ENCODE results near the gene AGO1. TPM values are rescaled to one million over a fixed set of nuclear protein-coding genes. Genes with fewer than 3 reads are reported as not detected.

The AGO1 gene
- total RNA-seq, 1 donor from 2014 or later = 103 TPM

DNA sequence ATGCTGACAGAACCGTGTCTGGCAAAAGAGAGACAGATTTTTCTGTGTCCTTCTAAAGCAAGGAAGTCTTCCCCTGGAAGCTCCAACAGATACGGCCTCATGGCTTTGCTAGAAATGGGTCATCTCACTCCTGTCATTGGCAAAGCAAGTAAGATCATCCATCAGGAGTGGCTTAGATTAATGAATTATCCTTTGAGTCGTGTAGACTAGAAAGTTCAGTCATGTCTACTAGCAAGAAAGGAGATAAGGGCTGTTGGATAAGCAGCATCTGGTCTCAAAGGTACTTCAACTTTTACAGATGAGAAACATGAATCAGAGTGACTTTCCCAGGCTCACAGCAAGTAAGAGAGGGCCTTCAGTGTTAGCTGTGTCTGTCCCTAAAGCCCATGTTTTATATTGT, 44.5 kb downstream of the AGO1 start:
- no peak overlapping the region for H3K27ac Mint-ChIP-seq (ENCODE audit: unreplicated experiment)
- H3K27me3 Mint-ChIP-seq (ENCODE audit: unreplicated experiment) = peaks cover 9% of the 10 kb centered on the region
- peaks cover 6% of the 10 kb centered on the region for H3K36me3 Mint-ChIP-seq (ENCODE audit: unreplicated experiment)
- no peak for DNase-seq
- TF ChIP-seq, protein P1, sequence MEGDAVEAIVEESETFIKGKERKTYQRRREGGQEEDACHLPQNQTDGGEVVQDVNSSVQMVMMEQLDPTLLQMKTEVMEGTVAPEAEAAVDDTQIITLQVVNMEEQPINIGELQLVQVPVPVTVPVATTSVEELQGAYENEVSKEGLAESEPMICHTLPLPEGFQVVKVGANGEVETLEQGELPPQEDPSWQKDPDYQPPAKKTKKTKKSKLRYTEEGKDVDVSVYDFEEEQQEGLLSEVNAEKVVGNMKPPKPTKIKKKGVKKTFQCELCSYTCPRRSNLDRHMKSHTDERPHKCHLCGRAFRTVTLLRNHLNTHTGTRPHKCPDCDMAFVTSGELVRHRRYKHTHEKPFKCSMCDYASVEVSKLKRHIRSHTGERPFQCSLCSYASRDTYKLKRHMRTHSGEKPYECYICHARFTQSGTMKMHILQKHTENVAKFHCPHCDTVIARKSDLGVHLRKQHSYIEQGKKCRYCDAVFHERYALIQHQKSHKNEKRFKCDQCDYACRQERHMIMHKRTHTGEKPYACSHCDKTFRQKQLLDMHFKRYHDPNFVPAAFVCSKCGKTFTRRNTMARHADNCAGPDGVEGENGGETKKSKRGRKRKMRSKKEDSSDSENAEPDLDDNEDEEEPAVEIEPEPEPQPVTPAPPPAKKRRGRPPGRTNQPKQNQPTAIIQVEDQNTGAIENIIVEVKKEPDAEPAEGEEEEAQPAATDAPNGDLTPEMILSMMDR (IDR thresholded peaks at IDR 0.05; ENCODE audit: partially characterized antibody, unreplicated experiment) = no peak
- H3K4me3 Mint-ChIP-seq (ENCODE audit: unreplicated experiment) = no peak overlapping the region
- H3K9me3 Mint-ChIP-seq (ENCODE audit: unreplicated experiment) = peaks cover 6% of the 10 kb centered on the region
- peaks cover 27% of the 10 kb centered on the region for H3K4me1 Mint-ChIP-seq (ENCODE audit: low read depth, unreplicated experiment)

DNA sequence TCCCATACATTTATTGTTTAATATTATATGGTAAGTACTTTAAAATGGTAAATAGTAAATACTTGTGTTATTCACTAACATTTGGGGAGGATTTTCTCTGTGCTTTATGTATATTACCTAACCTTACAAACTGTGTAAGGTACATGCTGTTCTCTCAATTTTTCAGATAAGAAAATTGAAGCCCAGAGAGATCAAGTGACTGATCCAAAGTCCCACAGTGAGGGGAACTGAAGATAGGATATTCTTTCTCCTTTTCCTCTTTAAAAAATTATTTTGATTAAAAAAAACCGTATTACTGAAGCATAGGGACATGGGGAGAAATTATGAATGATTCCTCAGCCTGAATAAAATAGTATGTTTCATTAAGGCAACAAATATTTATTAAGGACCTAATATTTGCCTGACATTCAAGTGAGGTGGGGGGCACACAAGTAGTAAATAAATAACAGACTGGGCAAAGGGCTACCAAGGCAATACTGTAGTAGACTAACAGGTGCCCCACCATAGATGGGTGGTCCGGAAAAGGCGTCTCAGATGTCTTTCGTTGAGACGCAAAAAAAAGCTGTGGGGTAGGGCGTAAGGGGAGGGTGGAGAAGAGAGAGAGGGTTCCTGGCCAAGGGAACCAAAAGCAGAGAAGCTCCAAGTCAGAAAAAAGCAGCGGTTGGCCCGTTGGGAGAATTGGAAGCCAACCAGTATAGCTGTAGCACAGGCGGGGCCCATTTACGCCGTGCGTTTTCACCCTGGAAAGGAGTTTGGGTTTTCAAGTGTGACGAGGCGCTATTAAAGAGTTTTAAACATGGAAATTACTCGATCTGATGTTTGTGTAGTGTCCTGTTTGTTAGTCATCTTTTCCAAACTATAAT, 47.0 kb downstream of the AGO1 start:
- peak; percentile 40 for DNase-seq

DNA sequence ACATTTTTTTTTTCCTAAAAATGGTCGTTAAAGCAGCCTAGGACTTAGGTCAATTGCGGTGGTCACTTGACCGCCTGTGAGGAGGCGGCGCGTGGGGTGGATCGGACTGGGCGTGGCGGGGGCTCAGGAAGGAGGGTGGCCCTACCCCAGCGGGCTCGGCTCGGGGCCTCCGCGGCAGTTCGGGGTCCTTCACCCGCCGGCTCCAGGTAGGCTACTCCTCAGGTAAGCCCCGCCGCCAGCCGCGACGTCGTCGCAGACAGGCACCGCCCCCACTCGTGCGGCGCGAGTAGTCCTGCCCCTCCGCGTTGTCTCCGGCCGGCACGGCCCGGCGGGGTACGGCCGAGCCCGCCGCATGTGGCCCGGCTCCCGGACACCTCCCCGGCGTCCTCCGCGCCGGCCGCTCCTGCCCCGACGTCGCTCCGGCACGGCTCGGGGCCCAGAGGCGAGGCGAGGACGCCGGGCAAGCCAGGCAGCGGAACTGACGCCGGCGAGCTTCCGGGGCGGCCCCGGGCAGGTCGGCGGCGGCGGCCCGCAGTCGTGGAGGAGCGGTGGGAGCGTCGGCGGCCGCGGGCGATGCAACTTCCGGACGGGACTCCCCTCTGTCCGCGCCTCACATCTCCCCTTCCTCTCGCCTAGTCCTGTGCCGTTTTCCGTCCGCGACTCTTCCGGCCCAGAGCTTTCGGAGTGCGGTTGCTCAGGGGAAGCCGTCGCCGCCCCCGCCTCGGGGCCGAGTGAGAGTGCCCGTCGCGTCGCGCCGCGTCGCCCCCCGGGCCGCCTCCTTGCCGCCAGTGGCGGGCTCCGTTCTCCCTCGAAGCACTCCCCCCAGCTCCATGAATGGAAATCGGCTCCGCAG, 47.8 kb downstream of the AGO1 start, which contains the start of gene AGO3:
Gene AGO3 (plus strand): TSS at position 513 of the 853 bp plus-strand sequence. CDS start 322 bp downstream, at position 835.
- peak; percentile 86 for DNase-seq
- H3K4me3 Mint-ChIP-seq (ENCODE audit: unreplicated experiment) = peak within 1 kb of the TSS; percentile 96
- TF ChIP-seq, protein P1 (IDR thresholded peaks at IDR 0.05; ENCODE audit: partially characterized antibody, unreplicated experiment) = no peak
- peak within 1 kb of the TSS; percentile 74 for H3K27ac Mint-ChIP-seq (ENCODE audit: unreplicated experiment)
- H3K9me3 Mint-ChIP-seq (ENCODE audit: unreplicated experiment) = peaks cover 3% of the 10 kb centered on the region
- peaks cover 15% of the 10 kb centered on the region for H3K4me1 Mint-ChIP-seq (ENCODE audit: low read depth, unreplicated experiment)
- H3K27me3 Mint-ChIP-seq (ENCODE audit: unreplicated experiment) = peaks cover 9% of the 10 kb centered on the region
- H3K36me3 Mint-ChIP-seq (ENCODE audit: unreplicated experiment) = no peaks in the 10 kb centered on the region

More for the DNA sequence above, 47.0 kb downstream of the AGO1 start:
- peaks cover 20% of the 10 kb centered on the region for H3K4me1 Mint-ChIP-seq (ENCODE audit: low read depth, unreplicated experiment)
- peak overlapping the region; percentile 87 for H3K4me3 Mint-ChIP-seq (ENCODE audit: unreplicated experiment)
- TF ChIP-seq, protein P1 (IDR thresholded peaks at IDR 0.05; ENCODE audit: partially characterized antibody, unreplicated experiment) = no peak
- H3K9me3 Mint-ChIP-seq (ENCODE audit: unreplicated experiment) = peaks cover 3% of the 10 kb centered on the region
- H3K27ac Mint-ChIP-seq (ENCODE audit: unreplicated experiment) = peak overlapping the region; percentile 62
- no peaks in the 10 kb centered on the region for H3K36me3 Mint-ChIP-seq (ENCODE audit: unreplicated experiment)
- H3K27me3 Mint-ChIP-seq (ENCODE audit: unreplicated experiment) = peaks cover 9% of the 10 kb centered on the region

DNA sequence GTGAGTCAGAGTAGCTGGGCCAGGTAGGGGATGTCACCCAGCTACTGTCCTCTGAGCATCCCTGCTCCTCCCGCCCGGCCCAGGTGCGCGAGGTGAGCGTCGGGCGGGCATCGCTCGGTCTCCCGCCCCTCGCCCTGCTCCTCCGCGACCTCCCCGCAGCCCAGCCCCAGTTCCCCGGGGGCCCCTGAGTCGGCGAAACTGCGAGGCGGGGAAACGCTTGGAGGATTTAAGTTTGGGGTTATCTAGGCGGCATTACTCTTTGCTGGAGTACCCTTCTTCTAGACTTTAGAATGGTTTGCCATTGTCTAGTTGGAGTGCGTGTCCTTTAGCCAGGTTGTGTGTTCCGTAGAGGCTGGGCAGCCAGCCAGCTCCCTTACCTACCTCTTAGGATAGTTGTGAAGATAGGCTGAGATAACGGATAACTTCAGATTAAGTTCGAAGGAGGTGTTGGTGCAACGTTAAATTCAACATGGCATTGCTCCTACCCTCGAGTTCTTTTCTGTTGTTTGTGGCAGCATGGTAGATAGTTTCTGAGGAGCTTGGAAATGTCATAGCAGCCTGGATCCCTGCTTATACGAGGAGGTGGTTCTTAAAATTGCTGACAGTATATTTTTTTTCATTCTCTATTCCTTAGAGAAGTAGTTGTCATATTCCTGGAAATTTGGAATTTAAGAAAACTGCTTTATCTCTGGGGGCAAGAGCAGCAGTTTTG, 48.6 kb downstream of the AGO1 start:
- TF ChIP-seq, protein P1 (IDR thresholded peaks at IDR 0.05; ENCODE audit: partially characterized antibody, unreplicated experiment) = no peak
- H3K27ac Mint-ChIP-seq (ENCODE audit: unreplicated experiment) = peak overlapping the region; percentile 74

More for the DNA sequence above, 48.6 kb downstream of the AGO1 start:
- Mint-ChIP-seq H3K4me3 (ENCODE audit: unreplicated experiment) (peak overlapping the region; percentile 96), H3K4me1 (ENCODE audit: low read depth, unreplicated experiment) (peaks cover 9% of the 10 kb centered on the region), H3K27me3 (ENCODE audit: unreplicated experiment) (peaks cover 9% of the 10 kb centered on the region), H3K36me3 (ENCODE audit: unreplicated experiment) (no peaks in the 10 kb centered on the region), H3K9me3 (ENCODE audit: unreplicated experiment) (peaks cover 3% of the 10 kb centered on the region)
- DNase-seq = peak; percentile 57

All from glutamatergic neuron (in vitro differentiated cells).